HepG2 (cell line): ENCODE results near the gene POLR1H. TPM values are rescaled to one million over a fixed set of nuclear protein-coding genes. Genes with fewer than 3 reads are reported as not detected.

ENCODE experiments used
- ETV5 ChIP-seq: IDR thresholded peaks from 2 replicates; pipeline ENCODE4 v1.6.1; 2018; ENCODE audit warnings: missing biosample characterization, missing genetic modification reagents, inconsistent platforms, borderline replicate concordance
- NFE2L1 ChIP-seq: sonication (generic); formaldehyde crosslinking; IDR thresholded peaks from 2 replicates; pipeline ENCODE4 v1.4.0; 2020; ENCODE audit warnings: missing genetic modification reagents, mild to moderate bottlenecking, borderline replicate concordance
- ZKSCAN1 ChIP-seq: fragments of 150-350 bp; IDR thresholded peaks from 2 replicates; pipeline ENCODE4 v1.6.1; 2014; ENCODE audit warnings: low read length
- ZNF558 ChIP-seq: sonication (generic); formaldehyde crosslinking; IDR thresholded peaks from 2 replicates; pipeline ENCODE4 v1.9.0; 2022; ENCODE audit warnings: mild to moderate bottlenecking, missing genetic modification reagents, borderline replicate concordance
- ZNF569 ChIP-seq: sonication (generic); formaldehyde crosslinking; IDR thresholded peaks from 2 replicates; pipeline ENCODE4 v1.5.0; 2020; ENCODE audit warnings: mild to moderate bottlenecking, missing genetic modification reagents, moderate library complexity, borderline replicate concordance
- polyA plus RNA-seq, 8 experiments: library from polyadenylated mRNA; depleted of rRNA in 3 of 8; stranded (reverse) in 7 of 8; unstranded in 1 of 8; fragments of >200 nt; fragmentation: Illumina TruSeq in 4 of 8; extraction: Trizol in 4 of 8; gene quantifications; 2 replicates each; pipeline versions ENCODE4 v1.2.1 to v1.2.3, GENCODE V29; 2011 to 2016; ENCODE audit warnings: low read depth in 4 of 8, missing spikeins in 1 of 8, mixed read lengths in 1 of 8; ENCODE audit not compliant: insufficient read depth in 1 of 8
- total RNA-seq, 5 experiments: library from RNA; depleted of rRNA; stranded (reverse); fragments of >200 nt; fragmentation: Illumina TruSeq; extraction: Trizol; gene quantifications; 2 replicates each; pipeline ENCODE4 v1.2.3, GENCODE V29; 2016; ENCODE audit warnings: low read depth in 1 of 5
- TF ChIP-seq, protein P1 (sequence below): sonication (generic); formaldehyde crosslinking; IDR thresholded peaks from 2 replicates; pipeline ENCODE4 v1.9.0; 2021; ENCODE audit warnings: mild to moderate bottlenecking, missing genetic modification reagents
- TF ChIP-seq, protein P2 (sequence below): sonication (generic); formaldehyde crosslinking; conservative IDR thresholded peaks from 2 replicates; pipeline ENCODE4 v1.4.0; 2020; ENCODE audit warnings: missing genetic modification reagents
- TF ChIP-seq, protein P3 (sequence below): sonication (generic); formaldehyde crosslinking; IDR thresholded peaks from 2 replicates; pipeline ENCODE4 v1.5.1; 2020; ENCODE audit warnings: mild to moderate bottlenecking, missing genetic modification reagents, moderate library complexity

Gene POLR1H
- total and polyA plus RNA-seq, 2 of the 13 experiments (the other 11 are each of a cell fraction or from before 2014, with no cell fraction given): 61.4 to 79.8 TPM

DNA sequence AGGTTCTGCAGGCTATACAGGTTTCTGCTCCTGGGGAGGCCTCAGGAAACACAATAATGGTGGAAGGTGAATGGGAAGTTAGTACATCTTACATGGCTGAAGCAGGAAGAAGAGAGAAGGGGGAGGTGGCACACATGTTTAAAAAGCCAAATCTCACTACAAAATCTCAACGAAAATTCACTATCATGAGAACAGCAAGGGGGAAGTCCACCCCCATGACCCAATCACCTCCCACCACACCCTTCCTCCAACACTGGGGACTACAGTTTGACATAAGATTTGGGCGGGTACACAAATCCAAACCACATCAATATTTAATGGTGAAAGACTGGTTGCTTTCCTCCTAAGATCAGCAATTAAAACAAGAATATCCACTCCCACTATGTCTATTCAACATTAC, 13.8 kb upstream of the POLR1H start (continued):
- TF ChIP-seq, protein P1, sequence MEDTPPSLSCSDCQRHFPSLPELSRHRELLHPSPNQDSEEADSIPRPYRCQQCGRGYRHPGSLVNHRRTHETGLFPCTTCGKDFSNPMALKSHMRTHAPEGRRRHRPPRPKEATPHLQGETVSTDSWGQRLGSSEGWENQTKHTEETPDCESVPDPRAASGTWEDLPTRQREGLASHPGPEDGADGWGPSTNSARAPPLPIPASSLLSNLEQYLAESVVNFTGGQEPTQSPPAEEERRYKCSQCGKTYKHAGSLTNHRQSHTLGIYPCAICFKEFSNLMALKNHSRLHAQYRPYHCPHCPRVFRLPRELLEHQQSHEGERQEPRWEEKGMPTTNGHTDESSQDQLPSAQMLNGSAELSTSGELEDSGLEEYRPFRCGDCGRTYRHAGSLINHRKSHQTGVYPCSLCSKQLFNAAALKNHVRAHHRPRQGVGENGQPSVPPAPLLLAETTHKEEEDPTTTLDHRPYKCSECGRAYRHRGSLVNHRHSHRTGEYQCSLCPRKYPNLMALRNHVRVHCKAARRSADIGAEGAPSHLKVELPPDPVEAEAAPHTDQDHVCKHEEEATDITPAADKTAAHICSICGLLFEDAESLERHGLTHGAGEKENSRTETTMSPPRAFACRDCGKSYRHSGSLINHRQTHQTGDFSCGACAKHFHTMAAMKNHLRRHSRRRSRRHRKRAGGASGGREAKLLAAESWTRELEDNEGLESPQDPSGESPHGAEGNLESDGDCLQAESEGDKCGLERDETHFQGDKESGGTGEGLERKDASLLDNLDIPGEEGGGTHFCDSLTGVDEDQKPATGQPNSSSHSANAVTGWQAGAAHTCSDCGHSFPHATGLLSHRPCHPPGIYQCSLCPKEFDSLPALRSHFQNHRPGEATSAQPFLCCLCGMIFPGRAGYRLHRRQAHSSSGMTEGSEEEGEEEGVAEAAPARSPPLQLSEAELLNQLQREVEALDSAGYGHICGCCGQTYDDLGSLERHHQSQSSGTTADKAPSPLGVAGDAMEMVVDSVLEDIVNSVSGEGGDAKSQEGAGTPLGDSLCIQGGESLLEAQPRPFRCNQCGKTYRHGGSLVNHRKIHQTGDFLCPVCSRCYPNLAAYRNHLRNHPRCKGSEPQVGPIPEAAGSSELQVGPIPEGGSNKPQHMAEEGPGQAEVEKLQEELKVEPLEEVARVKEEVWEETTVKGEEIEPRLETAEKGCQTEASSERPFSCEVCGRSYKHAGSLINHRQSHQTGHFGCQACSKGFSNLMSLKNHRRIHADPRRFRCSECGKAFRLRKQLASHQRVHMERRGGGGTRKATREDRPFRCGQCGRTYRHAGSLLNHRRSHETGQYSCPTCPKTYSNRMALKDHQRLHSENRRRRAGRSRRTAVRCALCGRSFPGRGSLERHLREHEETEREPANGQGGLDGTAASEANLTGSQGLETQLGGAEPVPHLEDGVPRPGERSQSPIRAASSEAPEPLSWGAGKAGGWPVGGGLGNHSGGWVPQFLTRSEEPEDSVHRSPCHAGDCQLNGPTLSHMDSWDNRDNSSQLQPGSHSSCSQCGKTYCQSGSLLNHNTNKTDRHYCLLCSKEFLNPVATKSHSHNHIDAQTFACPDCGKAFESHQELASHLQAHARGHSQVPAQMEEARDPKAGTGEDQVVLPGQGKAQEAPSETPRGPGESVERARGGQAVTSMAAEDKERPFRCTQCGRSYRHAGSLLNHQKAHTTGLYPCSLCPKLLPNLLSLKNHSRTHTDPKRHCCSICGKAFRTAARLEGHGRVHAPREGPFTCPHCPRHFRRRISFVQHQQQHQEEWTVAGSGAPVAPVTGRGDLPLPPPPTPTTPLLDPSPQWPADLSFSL (CRISPR knock-in tag): no peak
- TF ChIP-seq, protein P2, sequence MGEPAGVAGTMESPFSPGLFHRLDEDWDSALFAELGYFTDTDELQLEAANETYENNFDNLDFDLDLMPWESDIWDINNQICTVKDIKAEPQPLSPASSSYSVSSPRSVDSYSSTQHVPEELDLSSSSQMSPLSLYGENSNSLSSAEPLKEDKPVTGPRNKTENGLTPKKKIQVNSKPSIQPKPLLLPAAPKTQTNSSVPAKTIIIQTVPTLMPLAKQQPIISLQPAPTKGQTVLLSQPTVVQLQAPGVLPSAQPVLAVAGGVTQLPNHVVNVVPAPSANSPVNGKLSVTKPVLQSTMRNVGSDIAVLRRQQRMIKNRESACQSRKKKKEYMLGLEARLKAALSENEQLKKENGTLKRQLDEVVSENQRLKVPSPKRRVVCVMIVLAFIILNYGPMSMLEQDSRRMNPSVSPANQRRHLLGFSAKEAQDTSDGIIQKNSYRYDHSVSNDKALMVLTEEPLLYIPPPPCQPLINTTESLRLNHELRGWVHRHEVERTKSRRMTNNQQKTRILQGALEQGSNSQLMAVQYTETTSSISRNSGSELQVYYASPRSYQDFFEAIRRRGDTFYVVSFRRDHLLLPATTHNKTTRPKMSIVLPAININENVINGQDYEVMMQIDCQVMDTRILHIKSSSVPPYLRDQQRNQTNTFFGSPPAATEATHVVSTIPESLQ (CRISPR knock-in tag): no peak
- TF ChIP-seq ZKSCAN1 (no peak), ZNF558 (no peak), NFE2L1 (no peak), ZNF569 (CRISPR knock-in tag) (no peak), ETV5 (no peak)
- TF ChIP-seq, protein P3, sequence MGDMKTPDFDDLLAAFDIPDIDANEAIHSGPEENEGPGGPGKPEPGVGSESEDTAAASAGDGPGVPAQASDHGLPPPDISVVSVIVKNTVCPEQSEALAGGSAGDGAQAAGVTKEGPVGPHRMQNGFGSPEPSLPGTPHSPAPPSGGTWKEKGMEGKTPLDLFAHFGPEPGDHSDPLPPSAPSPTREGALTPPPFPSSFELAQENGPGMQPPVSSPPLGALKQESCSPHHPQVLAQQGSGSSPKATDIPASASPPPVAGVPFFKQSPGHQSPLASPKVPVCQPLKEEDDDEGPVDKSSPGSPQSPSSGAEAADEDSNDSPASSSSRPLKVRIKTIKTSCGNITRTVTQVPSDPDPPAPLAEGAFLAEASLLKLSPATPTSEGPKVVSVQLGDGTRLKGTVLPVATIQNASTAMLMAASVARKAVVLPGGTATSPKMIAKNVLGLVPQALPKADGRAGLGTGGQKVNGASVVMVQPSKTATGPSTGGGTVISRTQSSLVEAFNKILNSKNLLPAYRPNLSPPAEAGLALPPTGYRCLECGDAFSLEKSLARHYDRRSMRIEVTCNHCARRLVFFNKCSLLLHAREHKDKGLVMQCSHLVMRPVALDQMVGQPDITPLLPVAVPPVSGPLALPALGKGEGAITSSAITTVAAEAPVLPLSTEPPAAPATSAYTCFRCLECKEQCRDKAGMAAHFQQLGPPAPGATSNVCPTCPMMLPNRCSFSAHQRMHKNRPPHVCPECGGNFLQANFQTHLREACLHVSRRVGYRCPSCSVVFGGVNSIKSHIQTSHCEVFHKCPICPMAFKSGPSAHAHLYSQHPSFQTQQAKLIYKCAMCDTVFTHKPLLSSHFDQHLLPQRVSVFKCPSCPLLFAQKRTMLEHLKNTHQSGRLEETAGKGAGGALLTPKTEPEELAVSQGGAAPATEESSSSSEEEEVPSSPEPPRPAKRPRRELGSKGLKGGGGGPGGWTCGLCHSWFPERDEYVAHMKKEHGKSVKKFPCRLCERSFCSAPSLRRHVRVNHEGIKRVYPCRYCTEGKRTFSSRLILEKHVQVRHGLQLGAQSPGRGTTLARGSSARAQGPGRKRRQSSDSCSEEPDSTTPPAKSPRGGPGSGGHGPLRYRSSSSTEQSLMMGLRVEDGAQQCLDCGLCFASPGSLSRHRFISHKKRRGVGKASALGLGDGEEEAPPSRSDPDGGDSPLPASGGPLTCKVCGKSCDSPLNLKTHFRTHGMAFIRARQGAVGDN (CRISPR knock-in tag): no peak
